K562 (cell line): ENCODE results near the gene PIH1D1.

Experiments used
- CEBPZ ChIP-seq: fragments of 150-350 bp; IDR thresholded peaks from 2 replicates; pipeline ENCODE4 v1.6.1; 2014; ENCODE audit warnings: low read depth, mild to moderate bottlenecking, low read length, borderline replicate concordance
- EP300 ChIP-seq: IDR thresholded peaks from 2 replicates; pipeline ENCODE4 v1.6.1; 2012; ENCODE audit warnings: low read length, improper control_type of control experiment
- GTF2F1 ChIP-seq: IDR thresholded peaks from 2 replicates; pipeline ENCODE4 v1.6.1; 2011; ENCODE audit warnings: low read depth, low read length, improper control_type of control experiment
- HBP1 ChIP-seq: fragments of 450-650 bp; formaldehyde crosslinking; IDR thresholded peaks from 2 replicates; pipeline ENCODE4 v1.4.0; 2022; ENCODE audit warnings: missing genetic modification characterization
- HDGF ChIP-seq: fragments of 450-650 bp; IDR thresholded peaks from 2 replicates; pipeline ENCODE4 v1.6.1; 2016
- MLLT1 ChIP-seq, 2 experiments: fragments of 450-650 bp; IDR thresholded peaks; 2 replicates each; pipeline ENCODE4 v1.6.1; 2016
- UBTF ChIP-seq, 2 experiments: IDR thresholded peaks; 2 replicates each; pipeline ENCODE4 v1.6.1; 2012; ENCODE audit warnings: improper control_type of control experiment in 2 of 2, low read depth in 2 of 2, low read length in 2 of 2, borderline replicate concordance in 1 of 2
- ZBTB49 ChIP-seq: sonication (generic); formaldehyde crosslinking; IDR thresholded peaks from 2 replicates; pipeline ENCODE4 v1.8.0; 2022; ENCODE audit warnings: missing genetic modification reagents, mild to moderate bottlenecking, borderline replicate concordance
- ZHX1 ChIP-seq: fragments of 150-350 bp; conservative IDR thresholded peaks from 2 replicates; pipeline ENCODE4 v1.6.1; 2014; ENCODE audit warnings: low read length
- ZNF764 ChIP-seq: fragments of 250-450 bp; sonication (Bioruptor Pico); IDR thresholded peaks from 2 replicates; pipeline ENCODE4 v1.4.0; 2020; ENCODE audit warnings: low read depth, mild to moderate bottlenecking, moderate library complexity

- no peak; the same call in 1 of the 2 replicates for TF ChIP-seq HBP1 (CRISPR knock-in tag)
- no peak for TF ChIP-seq CEBPZ
- TF ChIP-seq HDGF, result no peak
- no peak for TF ChIP-seq UBTF (IDR thresholded peaks at IDR 0.05; ENCODE audit: borderline replicate concordance in 1 of 2, low read depth in 2 of 2, low read length in 2 of 2)
- TF ChIP-seq ZBTB49 (CRISPR knock-in tag), result no peak
- TF ChIP-seq MLLT1 (IDR thresholded peaks at IDR 0.05), result peak; percentile 8 to 70; a peak in 1 of 4 replicates
- TF ChIP-seq ZNF764 (CRISPR knock-in tag), result no peak
- no peak for TF ChIP-seq EP300
- TF ChIP-seq GTF2F1, result no peak
- no peak for TF ChIP-seq ZHX1
Observed at GRCh38 chr19:49443366-49444099, 8.1 kb downstream of the PIH1D1 start.
